Astrocyte of the spinal cord (primary cell): Measurements from ENCODE around the gene XPO4.
A peak's percentile ranks its signal among the peaks of the same experiment; 100 is the strongest.

Source experiments
- DNase-seq: peaks from one replicate; pipeline ENCODE4 v3.0.0; 2011; ENCODE audit warnings: low read depth, low spot score
- H3K4me3 ChIP-seq: 2 replicates; pipeline ENCODE4 v1.5.1; 2011; ENCODE audit warnings: low read depth, mild to moderate bottlenecking, low read length, moderate library complexity
- in situ Hi-C: cut with HindIII; loops from 2 replicates; pipeline ENCODE4 v1.10.0; 2017; ENCODE audit warnings: low sequenced_read_pairs
- TF ChIP-seq, protein P1 (sequence below): IDR thresholded peaks from 2 replicates; pipeline ENCODE4 v1.5.1; 2012; ENCODE audit warnings: low read depth, mild to moderate bottlenecking, low read length, inconsistent platforms

The XPO4 gene

DNA sequence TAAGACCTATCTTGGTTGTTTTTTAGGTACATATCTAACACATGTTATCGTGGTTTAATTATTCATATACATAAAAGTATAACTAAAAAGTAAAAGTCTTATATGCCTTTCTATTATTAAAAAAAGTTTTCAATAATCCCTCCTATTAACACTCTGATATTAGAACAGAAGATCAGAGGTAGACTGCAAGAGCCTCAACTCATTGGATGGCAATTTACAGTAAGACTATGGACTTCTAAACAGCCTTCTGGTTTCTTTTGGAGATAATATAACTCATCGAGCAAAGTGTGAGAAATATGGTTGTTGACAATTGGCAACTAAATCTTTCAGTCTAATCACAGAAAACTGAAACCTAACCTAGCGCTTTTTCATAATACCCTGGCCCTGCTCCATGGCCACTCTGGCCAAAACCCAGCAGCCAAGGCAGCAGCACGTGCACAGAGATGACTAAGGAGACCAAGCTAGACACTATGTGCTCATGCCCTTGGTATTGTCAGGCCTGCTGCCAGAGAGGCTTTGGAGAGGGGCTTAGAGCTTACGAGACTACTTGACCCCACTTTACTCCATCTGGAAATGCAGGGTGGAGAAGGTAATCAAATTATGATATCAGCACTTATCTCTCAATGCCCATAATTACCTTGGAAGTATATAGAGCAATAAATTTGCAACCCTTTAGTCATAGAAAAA, 88.2 kb downstream of the XPO4 start:
- DNase-seq, result peak; percentile 95
- no peak overlapping the region for H3K4me3 ChIP-seq
- TF ChIP-seq, protein P1, sequence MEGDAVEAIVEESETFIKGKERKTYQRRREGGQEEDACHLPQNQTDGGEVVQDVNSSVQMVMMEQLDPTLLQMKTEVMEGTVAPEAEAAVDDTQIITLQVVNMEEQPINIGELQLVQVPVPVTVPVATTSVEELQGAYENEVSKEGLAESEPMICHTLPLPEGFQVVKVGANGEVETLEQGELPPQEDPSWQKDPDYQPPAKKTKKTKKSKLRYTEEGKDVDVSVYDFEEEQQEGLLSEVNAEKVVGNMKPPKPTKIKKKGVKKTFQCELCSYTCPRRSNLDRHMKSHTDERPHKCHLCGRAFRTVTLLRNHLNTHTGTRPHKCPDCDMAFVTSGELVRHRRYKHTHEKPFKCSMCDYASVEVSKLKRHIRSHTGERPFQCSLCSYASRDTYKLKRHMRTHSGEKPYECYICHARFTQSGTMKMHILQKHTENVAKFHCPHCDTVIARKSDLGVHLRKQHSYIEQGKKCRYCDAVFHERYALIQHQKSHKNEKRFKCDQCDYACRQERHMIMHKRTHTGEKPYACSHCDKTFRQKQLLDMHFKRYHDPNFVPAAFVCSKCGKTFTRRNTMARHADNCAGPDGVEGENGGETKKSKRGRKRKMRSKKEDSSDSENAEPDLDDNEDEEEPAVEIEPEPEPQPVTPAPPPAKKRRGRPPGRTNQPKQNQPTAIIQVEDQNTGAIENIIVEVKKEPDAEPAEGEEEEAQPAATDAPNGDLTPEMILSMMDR, result no peak
- in situ Hi-C loops, result no loop called here

DNA sequence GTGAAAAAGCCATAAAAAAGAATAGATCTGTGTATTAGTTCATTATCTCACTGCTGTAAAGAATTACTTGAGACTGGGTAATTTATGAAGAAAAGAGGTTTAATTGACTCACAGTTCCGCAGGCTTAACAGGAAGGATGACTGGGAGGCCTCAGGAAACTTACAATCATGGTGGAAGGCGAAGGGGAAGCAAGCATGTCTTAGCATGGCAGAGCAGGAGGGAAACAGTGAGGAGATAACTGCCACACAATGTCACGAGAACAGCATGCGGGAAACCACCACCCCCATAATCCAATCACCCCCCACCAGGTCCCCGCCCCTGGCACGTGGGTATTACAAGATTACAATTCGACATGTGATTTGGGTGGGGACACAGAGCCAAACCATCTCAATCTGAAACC, 89.7 kb downstream of the XPO4 start:
- DNase-seq, result no peak
- in situ Hi-C loops, result no loop called here
- TF ChIP-seq, protein P1, result no peak
- H3K4me3 ChIP-seq, result no peak overlapping the region

DNA sequence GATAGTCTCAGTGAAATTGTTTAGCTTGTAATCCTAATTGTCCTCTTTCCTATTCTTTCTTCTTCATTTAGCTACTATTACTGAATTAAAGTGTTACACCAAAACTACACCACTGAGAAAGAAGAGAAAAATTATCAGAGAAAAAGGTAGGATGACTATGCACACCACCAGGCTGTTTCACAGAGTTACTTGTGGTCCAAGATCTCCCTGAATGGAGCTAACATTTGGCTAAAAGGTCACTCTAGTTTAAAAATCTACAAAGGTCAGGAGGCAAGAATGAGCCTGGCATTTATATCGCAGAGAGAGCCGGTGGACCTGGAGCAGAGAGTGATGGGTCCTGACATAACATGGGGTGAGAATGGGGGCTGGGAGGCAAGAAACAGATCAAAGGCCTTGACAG, 91.7 kb downstream of the XPO4 start:
- TF ChIP-seq, protein P1, result no peak
- no peak overlapping the region for H3K4me3 ChIP-seq
- in situ Hi-C loops, result no loop called here
- no peak for DNase-seq

DNA sequence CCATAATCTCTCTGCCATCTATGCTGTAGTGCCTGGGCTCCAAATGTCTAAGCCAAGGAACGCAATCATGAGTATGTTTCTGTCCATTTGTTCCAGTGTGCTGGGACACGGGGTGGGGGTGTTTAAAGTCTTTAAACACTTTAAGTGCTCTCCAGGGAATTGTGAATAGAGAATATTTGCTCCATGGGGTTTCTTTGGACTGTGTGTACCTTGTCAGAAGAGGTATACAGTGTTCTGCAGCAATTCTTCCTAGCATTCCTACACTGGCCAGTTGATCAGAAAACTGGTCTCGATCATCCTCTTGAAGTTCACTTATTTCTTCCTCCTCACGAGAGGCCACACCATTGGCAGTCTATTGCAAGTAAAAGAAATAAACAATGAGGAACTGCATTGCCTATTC, 93.7 kb downstream of the XPO4 start:
- no peak overlapping the region for H3K4me3 ChIP-seq
- no peak for DNase-seq
- TF ChIP-seq, protein P1, result no peak
- in situ Hi-C loops, result no loop called here

DNA sequence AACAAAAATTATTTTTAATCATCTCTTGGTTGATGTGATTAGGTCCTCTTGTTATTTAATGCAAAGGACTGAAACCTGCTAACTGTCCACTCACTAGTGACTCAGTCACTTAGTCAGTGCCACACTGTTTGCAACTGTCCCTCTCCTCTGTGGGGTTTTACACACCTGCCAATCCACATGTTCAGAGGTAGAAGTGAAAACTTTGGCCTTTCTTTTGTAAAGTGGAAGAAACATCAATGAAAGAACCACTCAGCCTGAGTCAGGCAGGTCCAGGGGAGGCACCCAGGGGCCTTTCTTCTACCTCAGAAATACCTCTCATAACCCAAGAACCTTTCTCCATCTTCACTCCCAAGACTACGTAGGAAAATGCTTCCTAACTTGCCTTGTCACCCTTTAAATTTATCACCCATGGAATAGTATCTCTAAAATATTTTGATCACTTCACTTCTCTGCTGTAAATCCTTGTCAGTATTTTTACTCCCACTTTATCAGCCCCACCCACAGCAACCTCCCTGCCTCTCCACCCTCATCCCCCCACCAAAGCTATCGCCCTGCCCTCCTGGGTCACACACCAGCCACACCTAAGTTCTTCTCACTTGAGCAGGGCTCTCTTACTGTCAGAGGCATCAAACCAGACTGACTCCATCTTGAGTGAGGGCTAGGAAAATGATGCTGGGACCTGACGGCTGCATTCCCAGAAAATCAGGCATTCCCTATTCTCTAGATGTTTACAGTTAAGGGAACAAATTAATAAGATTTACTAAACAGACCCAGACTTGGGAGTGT, 99.2 kb downstream of the XPO4 start:
- no peak for DNase-seq
- H3K4me3 ChIP-seq, result no peak overlapping the region
- in situ Hi-C loops, result no loop called here
- TF ChIP-seq, protein P1, result no peak

DNA sequence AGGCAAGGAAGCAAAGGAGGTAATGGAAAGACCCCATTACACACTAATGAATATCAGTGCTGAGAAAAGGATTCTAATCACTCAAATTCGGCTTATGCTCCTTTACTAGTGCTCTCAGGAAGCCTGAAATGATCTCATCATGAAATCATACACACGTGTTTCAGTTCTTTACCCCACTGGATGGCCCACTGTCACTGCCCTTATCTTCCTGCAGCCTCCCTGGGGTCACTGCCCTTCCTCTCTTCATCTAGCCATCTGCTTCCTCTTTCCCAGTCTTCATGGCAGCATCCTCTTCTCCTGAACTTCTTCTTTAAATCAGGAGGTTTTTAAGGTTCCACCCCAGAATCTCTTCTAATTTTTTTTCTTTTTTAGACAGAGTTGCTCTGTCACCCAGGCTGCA, 100.8 kb downstream of the XPO4 start:
- TF ChIP-seq, protein P1, result no peak
- in situ Hi-C loops, result no loop called here
- DNase-seq, result no peak
- H3K4me3 ChIP-seq, result no peak overlapping the region
